ENCODE results near the gene SLC39A11. TPM values are rescaled to one million over a fixed set of nuclear protein-coding genes. Genes with fewer than 3 reads are reported as not detected.
"Not testable (repeated sequence)": the region's sequence is repeated elsewhere in the genome, so short reads cannot be mapped to it uniquely, and the experiment has no call there.

SLC39A11 gene
- polyA plus RNA-seq, 1 of the 3 experiments (the other 2 are of a cell fraction), result 23.5 TPM

- CTCF ChIA-PET, result interaction anchor here (1.8 to 2.3 kb wide), 2 partner anchors 17 to 186 kb away, joined by 4 to 8 read pairs; no protein-coding TSS in a partner anchor
- TF ChIP-seq FOXM1 (IDR thresholded peaks at IDR 0.05; ENCODE audit: low read depth), result no peak
- no peak for DNase-seq
- Histone ChIP-seq H3K36me3 (replicated peaks in 1 of 2; ENCODE audit: control insufficient read depth in 1 of 2, insufficient read depth in 2 of 2, low read length in 1 of 2) (no peaks in the 10 kb centered on the region), H3K27me3 (ENCODE audit: insufficient read depth) (no peaks in the 10 kb centered on the region), H3K79me2 (ENCODE audit: insufficient read depth) (no peaks in the 10 kb centered on the region), H3K9ac (no peak overlapping the region), H3K27ac (ENCODE audit: low read depth in 2 of 2, low read length in 1 of 2) (no peak overlapping the region), H4K20me1 (ENCODE audit: insufficient read depth) (no peaks in the 10 kb centered on the region), H3F3A (replicated peaks; ENCODE audit: insufficient read depth) (peaks cover 3% of the 10 kb centered on the region), H3K4me1 (ENCODE audit: control insufficient read depth in 1 of 2, insufficient read depth in 2 of 2, low read depth in 1 of 2, low read length in 1 of 2) (peaks cover 4 to 5% of the 10 kb centered on the region in 2 experiments; a peak in 3 of 4 replicates), H3K9me2 (no peaks in the 10 kb centered on the region), H3K9me3 (no peaks in the 10 kb centered on the region), H3K4me3 (ENCODE audit: low read depth in 2 of 2, low read length in 1 of 2) (no peak overlapping the region), H2AFZ (ENCODE audit: low read depth) (no peak overlapping the region), H3K4me2 (no peak overlapping the region)
- 97% methylated on average over 6 of the region's 6 CpGs for WGBS (ENCODE audit: low lambda C conversion rate)
- POLR2A ChIA-PET, result no interaction called here
These were observed 89.0 kb downstream of the SLC39A11 start for GRCh38 chr17:73003487-73003886.

GRCh38 chr17:73000832-73001231 lies 91.7 kb downstream of the SLC39A11 start:
- no peak for DNase-seq
- Histone ChIP-seq H3K79me2 (ENCODE audit: insufficient read depth) (no peaks in the 10 kb centered on the region), H3K9ac (no peak overlapping the region), H3K27me3 (ENCODE audit: insufficient read depth) (no peaks in the 10 kb centered on the region), H3K9me2 (no peaks in the 10 kb centered on the region), H3K36me3 (replicated peaks in 1 of 2; ENCODE audit: control insufficient read depth in 1 of 2, insufficient read depth in 2 of 2, low read length in 1 of 2) (no peaks in the 10 kb centered on the region), H3K27ac (ENCODE audit: low read depth in 2 of 2, low read length in 1 of 2) (no peak overlapping the region), H3F3A (replicated peaks; ENCODE audit: insufficient read depth) (peaks cover 18% of the 10 kb centered on the region), H3K4me2 (no peak overlapping the region), H3K4me3 (ENCODE audit: low read depth in 2 of 2, low read length in 1 of 2) (no peak overlapping the region), H3K9me3 (no peaks in the 10 kb centered on the region), H2AFZ (ENCODE audit: low read depth) (no peak overlapping the region), H3K4me1 (ENCODE audit: control insufficient read depth in 1 of 2, insufficient read depth in 2 of 2, low read depth in 1 of 2, low read length in 1 of 2) (peaks cover 7 to 12% of the 10 kb centered on the region in 2 experiments; a peak in 3 of 4 replicates), H4K20me1 (ENCODE audit: insufficient read depth) (no peaks in the 10 kb centered on the region)
- WGBS (ENCODE audit: low lambda C conversion rate), result 96% methylated on average over 3 of the region's 3 CpGs
- POLR2A ChIA-PET, result no interaction called here
- TF ChIP-seq MAX (IDR thresholded peaks at IDR 0.05; ENCODE audit: low read depth) (no peak), POLR2AphosphoS5 (IDR thresholded peaks at IDR 0.05; ENCODE audit: low read depth, low read length) (no peak), FOXJ3 (CRISPR knock-in tag; IDR thresholded peaks at IDR 0.05) (no peak), TEAD4 (IDR thresholded peaks at IDR 0.05; ENCODE audit: borderline replicate concordance, insufficient read depth) (no peak), ELF1 (IDR thresholded peaks at IDR 0.05) (no peak), CHD2 (IDR thresholded peaks at IDR 0.05; ENCODE audit: low read length, partially characterized antibody) (no peak), JUND (IDR thresholded peaks at IDR 0.05) (no peak), RCOR1 (IDR thresholded peaks at IDR 0.05; ENCODE audit: low read length) (no peak), YY1 (IDR thresholded peaks at IDR 0.05; ENCODE audit: low read depth) (no peak), TAF1 (IDR thresholded peaks at IDR 0.05; ENCODE audit: borderline replicate concordance, low read depth, low read length) (no peak), RXRA (IDR thresholded peaks at IDR 0.05; ENCODE audit: borderline replicate concordance, low read depth) (no peak)
- TF ChIP-seq, protein P1, sequence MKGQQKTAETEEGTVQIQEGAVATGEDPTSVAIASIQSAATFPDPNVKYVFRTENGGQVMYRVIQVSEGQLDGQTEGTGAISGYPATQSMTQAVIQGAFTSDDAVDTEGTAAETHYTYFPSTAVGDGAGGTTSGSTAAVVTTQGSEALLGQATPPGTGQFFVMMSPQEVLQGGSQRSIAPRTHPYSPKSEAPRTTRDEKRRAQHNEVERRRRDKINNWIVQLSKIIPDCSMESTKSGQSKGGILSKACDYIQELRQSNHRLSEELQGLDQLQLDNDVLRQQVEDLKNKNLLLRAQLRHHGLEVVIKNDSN (IDR thresholded peaks at IDR 0.05; ENCODE audit: borderline replicate concordance, low read depth), result no peak
- TF ChIP-seq, protein P2, sequence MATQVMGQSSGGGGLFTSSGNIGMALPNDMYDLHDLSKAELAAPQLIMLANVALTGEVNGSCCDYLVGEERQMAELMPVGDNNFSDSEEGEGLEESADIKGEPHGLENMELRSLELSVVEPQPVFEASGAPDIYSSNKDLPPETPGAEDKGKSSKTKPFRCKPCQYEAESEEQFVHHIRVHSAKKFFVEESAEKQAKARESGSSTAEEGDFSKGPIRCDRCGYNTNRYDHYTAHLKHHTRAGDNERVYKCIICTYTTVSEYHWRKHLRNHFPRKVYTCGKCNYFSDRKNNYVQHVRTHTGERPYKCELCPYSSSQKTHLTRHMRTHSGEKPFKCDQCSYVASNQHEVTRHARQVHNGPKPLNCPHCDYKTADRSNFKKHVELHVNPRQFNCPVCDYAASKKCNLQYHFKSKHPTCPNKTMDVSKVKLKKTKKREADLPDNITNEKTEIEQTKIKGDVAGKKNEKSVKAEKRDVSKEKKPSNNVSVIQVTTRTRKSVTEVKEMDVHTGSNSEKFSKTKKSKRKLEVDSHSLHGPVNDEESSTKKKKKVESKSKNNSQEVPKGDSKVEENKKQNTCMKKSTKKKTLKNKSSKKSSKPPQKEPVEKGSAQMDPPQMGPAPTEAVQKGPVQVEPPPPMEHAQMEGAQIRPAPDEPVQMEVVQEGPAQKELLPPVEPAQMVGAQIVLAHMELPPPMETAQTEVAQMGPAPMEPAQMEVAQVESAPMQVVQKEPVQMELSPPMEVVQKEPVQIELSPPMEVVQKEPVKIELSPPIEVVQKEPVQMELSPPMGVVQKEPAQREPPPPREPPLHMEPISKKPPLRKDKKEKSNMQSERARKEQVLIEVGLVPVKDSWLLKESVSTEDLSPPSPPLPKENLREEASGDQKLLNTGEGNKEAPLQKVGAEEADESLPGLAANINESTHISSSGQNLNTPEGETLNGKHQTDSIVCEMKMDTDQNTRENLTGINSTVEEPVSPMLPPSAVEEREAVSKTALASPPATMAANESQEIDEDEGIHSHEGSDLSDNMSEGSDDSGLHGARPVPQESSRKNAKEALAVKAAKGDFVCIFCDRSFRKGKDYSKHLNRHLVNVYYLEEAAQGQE (IDR thresholded peaks at IDR 0.05; ENCODE audit: low read depth, low read length), result no peak
- TF ChIP-seq, protein P3, sequence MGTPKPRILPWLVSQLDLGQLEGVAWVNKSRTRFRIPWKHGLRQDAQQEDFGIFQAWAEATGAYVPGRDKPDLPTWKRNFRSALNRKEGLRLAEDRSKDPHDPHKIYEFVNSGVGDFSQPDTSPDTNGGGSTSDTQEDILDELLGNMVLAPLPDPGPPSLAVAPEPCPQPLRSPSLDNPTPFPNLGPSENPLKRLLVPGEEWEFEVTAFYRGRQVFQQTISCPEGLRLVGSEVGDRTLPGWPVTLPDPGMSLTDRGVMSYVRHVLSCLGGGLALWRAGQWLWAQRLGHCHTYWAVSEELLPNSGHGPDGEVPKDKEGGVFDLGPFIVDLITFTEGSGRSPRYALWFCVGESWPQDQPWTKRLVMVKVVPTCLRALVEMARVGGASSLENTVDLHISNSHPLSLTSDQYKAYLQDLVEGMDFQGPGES (IDR thresholded peaks at IDR 0.05; ENCODE audit: low read depth, low read length), result no peak
- CTCF ChIA-PET, result interaction anchor here (1.6 to 1.9 kb wide), 2 partner anchors 15 to 188 kb away, joined by 6 to 14 read pairs; no protein-coding TSS in a partner anchor

GRCh38 chr17:72999474-72999873 lies 93.0 kb downstream of the SLC39A11 start:
- H3K9me2 ChIP-seq; DNase-seq; POLR2A ChIA-PET; H3K4me3 ChIP-seq (ENCODE audit: low read depth in 2 of 2, low read length in 1 of 2); H2AFZ ChIP-seq (ENCODE audit: low read depth); H3K9me3 ChIP-seq; H4K20me1 ChIP-seq (ENCODE audit: insufficient read depth); H3K36me3 ChIP-seq (replicated peaks in 1 of 2; ENCODE audit: control insufficient read depth in 1 of 2, insufficient read depth in 2 of 2, low read length in 1 of 2); H3K9ac ChIP-seq; H3K27me3 ChIP-seq (ENCODE audit: insufficient read depth); H3K79me2 ChIP-seq (ENCODE audit: insufficient read depth); H3K4me2 ChIP-seq: not testable (repeated sequence)
- peak overlapping the region in 1 of 2 experiments; percentile 2; a peak in 1 of 4 replicates for H3K27ac ChIP-seq (ENCODE audit: low read depth in 2 of 2, low read length in 1 of 2)
- peaks cover 7 to 12% of the 10 kb centered on the region in 2 experiments; a peak in 3 of 4 replicates for H3K4me1 ChIP-seq (ENCODE audit: control insufficient read depth in 1 of 2, insufficient read depth in 2 of 2, low read depth in 1 of 2, low read length in 1 of 2)
- WGBS (ENCODE audit: low lambda C conversion rate), result 85% methylated on average over 5 of the region's 5 CpGs
- peaks cover 18% of the 10 kb centered on the region for H3F3A ChIP-seq (replicated peaks; ENCODE audit: insufficient read depth)
- CTCF ChIA-PET, result interaction anchor here (1.9 kb wide), 1 partner anchor 13 kb away, joined by 14 read pairs; no protein-coding TSS in a partner anchor
